IMR-90 (cell line): ENCODE measurements around the gene BCAR1.

Source experiments
- BHLHE40 ChIP-seq: fragments of 150-350 bp; IDR thresholded peaks from 2 replicates; pipeline ENCODE4 v1.6.1; 2016; ENCODE audit warnings: mild to moderate bottlenecking, low read depth, low read length
- CEBPB ChIP-seq: IDR thresholded peaks from 2 replicates; pipeline ENCODE4 v1.6.1; 2012; ENCODE audit warnings: low read depth, low read length, improper control_type of control experiment
- CHD1 ChIP-seq: IDR thresholded peaks from 2 replicates; pipeline ENCODE4 v1.6.1; 2012; ENCODE audit warnings: low read depth, low read length, improper control_type of control experiment
- CTCF ChIP-seq: conservative IDR thresholded peaks from 2 replicates; pipeline ENCODE4 v1.5.1; 2012; ENCODE audit warnings: mild to moderate bottlenecking, low read depth, low read length, improper control_type of control experiment
- FOS ChIP-seq: fragments of 150-350 bp; IDR thresholded peaks from 2 replicates; pipeline ENCODE4 v1.6.1; 2016; ENCODE audit warnings: low read depth, low read length
- MAFK ChIP-seq: IDR thresholded peaks from 2 replicates; pipeline ENCODE4 v1.6.1; 2012; ENCODE audit warnings: low read depth, low read length, improper control_type of control experiment
- MAZ ChIP-seq: IDR thresholded peaks from 2 replicates; pipeline ENCODE4 v1.6.1; 2012; ENCODE audit warnings: low read depth, mild to moderate bottlenecking, low read length, improper control_type of control experiment, moderate library complexity, borderline replicate concordance
- MXI1 ChIP-seq: IDR thresholded peaks from 2 replicates; pipeline ENCODE4 v1.6.1; 2012; ENCODE audit warnings: low read depth, mild to moderate bottlenecking, low read length, moderate library complexity, borderline replicate concordance
- NFE2L2 ChIP-seq: fragments of 150-350 bp; IDR thresholded peaks from 2 replicates; pipeline ENCODE4 v1.6.1; 2016; ENCODE audit warnings: low read depth, mild to moderate bottlenecking, low read length
- POLR2A ChIP-seq: IDR thresholded peaks from 2 replicates; pipeline ENCODE4 v1.6.1; 2012; ENCODE audit warnings: mild to moderate bottlenecking, low read depth, low read length
- RAD21 ChIP-seq: IDR thresholded peaks from 2 replicates; pipeline ENCODE4 v1.6.1; 2012; ENCODE audit warnings: low read length, improper control_type of control experiment
- RFX5 ChIP-seq: IDR thresholded peaks from 2 replicates; pipeline ENCODE4 v1.8.0; 2012; ENCODE audit warnings: low read depth, mild to moderate bottlenecking, low read length, moderate library complexity
- TF ChIP-seq, protein P1 (sequence below): fragments of 150-350 bp; IDR thresholded peaks from 2 replicates; pipeline ENCODE4 v1.6.1; 2016; ENCODE audit warnings: low read depth, mild to moderate bottlenecking, low read length, moderate library complexity, borderline replicate concordance
- TF ChIP-seq, protein P2 (sequence below): fragments of 150-350 bp; IDR thresholded peaks from 2 replicates; pipeline ENCODE4 v1.6.1; 2017; ENCODE audit warnings: mild to moderate bottlenecking, antibody characterized with exemption, low read length, low read depth

DNA sequence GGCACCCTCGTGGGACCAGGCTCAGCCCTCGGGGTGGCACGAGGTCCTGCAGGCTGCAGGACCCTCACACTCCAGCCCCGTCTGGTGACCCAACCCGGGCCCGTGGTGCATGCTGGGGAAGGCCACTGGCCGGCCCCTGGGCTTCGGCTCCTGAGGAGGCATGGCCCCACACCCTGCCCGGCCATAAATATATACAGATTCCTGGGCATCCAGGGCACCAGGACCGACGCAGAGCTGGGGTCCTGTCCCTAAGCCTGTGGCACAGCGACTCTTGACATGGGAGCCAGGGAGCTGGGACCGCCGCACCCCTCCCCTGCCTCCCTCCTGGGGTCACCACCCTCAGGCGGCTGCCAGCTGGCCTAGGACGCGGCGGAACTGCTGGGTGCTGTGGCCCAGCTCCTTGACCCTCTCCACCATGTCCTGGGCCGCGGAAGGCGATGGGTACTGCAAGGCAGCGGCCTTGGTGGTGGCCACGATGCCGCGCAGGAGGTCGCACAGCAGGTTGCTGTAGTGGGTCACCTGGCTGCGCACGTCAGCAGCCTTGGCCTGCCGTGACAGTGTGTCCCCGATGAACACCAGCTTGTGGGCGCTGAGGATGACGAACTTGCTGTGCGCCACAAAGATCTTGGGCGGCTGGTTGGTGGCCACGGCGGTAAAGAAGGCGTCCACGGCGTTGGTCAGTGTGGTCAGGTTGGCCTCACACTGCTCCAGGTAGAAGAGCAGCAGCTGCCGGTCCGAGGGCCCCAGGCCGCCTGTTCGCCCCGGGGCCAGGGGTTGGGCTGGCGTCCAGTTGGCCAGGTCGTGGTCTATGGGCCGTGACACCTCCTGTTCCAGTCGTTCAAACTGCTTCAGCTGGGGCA, 22.0 kb downstream of the BCAR1 start:
- TF ChIP-seq CHD1 = no peak
- no peak for TF ChIP-seq POLR2A
- TF ChIP-seq CTCF = no peak
- TF ChIP-seq CEBPB = no peak
- TF ChIP-seq MAFK = no peak
- TF ChIP-seq BHLHE40 = no peak
- TF ChIP-seq RAD21 = no peak
- no peak for TF ChIP-seq FOS
- TF ChIP-seq, protein P1, sequence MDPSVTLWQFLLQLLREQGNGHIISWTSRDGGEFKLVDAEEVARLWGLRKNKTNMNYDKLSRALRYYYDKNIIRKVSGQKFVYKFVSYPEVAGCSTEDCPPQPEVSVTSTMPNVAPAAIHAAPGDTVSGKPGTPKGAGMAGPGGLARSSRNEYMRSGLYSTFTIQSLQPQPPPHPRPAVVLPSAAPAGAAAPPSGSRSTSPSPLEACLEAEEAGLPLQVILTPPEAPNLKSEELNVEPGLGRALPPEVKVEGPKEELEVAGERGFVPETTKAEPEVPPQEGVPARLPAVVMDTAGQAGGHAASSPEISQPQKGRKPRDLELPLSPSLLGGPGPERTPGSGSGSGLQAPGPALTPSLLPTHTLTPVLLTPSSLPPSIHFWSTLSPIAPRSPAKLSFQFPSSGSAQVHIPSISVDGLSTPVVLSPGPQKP = no peak
- TF ChIP-seq NFE2L2 = no peak
- TF ChIP-seq MXI1 = no peak
- TF ChIP-seq, protein P2, sequence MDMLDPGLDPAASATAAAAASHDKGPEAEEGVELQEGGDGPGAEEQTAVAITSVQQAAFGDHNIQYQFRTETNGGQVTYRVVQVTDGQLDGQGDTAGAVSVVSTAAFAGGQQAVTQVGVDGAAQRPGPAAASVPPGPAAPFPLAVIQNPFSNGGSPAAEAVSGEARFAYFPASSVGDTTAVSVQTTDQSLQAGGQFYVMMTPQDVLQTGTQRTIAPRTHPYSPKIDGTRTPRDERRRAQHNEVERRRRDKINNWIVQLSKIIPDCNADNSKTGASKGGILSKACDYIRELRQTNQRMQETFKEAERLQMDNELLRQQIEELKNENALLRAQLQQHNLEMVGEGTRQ = no peak
- no peak for TF ChIP-seq MAZ
- no peak for TF ChIP-seq RFX5
